ENCODE measurements around the gene VAC14.

Gene VAC14

DNA sequence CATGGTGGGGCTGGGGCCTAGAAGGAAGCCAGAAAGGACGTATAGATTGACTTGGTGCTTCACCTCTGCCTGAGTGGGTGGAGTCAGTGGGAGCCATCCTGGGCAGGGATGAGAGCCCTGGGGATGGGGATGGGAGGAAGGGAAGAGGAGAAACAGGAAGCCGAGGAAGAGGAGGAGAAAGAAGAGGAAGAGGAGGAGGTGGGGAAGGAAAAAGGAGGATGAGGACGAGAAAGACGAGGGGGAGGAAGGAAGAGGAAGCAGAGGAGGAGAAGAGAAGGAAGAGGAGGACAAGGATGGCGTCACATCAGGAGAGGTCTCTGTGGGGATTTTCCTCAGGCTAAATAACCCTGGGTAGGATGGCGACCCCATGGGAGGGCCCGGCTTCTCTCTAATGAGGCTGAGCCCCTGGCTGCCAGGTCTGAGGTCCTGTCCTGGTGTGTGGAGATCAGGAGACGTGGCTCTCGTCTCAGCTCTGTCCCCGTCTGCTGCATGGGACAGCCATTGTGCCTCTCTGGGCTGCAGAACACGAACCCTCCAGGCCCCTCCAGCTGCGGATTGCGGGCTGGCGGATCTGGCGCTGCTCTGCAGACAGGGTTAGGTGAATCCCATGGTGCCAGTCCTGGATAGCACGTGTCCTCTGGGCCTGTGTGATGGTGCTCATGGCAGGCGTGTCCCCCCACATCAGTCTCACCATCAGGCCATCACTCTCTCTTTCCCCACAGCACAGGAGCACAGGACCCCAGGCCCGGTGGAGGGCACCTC, 79.6 kb downstream of the VAC14 start:
- no peak for DNase-seq

DNA sequence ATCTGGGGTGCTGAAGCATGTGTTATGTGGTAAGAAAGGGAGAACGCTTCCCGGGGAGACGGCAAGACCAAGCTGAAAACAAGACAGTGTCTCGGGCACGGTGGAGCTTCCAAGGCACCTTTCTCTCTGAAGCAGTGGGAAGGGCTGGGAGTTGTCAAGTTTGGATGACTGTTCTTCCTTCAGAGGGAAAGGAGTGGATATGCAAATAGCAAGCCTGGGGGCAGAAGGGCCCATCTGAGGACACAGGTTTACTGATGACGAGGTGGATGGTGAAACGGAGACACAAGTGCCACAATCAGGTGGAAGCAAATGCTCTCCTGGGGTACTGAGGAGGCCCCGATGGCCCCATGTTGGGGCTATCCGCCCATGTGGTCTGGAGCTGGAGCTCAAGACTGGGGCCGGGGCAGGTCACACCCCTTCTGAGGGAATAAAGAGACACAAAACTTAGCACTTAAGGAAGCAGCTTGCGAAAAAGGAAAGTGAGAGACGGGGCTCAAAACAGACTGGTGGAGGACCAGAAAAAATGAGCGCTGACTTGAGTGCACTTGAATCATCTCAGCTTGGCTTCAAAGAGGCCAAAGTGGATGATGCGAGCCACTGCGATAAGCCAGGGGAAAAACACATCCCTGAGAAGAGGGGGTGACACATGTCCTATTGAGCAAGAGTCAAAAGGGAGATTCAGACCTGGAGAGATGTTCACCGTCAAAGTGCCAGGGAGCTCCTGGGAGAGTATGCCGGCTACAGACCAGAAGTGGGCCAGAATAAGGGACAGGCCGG, 80.3 kb downstream of the VAC14 start:
- no peak for DNase-seq

DNA sequence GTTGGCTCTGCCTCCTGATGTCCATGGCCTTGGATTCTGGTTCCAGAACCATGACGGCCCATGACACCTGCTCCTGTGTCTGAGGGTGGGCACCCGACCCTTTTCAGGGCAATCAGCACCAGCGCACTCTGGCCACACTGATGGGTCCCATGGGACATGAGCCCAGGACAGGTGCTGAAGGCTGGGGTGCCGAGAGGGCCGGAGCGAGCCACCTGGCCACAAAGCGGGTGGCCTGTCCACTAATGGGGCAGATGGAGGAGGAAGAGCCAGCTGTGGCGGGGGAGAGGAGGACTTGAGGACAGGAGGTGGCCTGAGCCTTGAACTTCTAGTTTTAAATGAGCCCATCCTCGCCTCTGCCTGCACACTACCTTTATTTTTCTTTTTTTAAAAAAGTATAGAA, 83.9 kb downstream of the VAC14 start:
- DNase-seq, result no peak

DNA sequence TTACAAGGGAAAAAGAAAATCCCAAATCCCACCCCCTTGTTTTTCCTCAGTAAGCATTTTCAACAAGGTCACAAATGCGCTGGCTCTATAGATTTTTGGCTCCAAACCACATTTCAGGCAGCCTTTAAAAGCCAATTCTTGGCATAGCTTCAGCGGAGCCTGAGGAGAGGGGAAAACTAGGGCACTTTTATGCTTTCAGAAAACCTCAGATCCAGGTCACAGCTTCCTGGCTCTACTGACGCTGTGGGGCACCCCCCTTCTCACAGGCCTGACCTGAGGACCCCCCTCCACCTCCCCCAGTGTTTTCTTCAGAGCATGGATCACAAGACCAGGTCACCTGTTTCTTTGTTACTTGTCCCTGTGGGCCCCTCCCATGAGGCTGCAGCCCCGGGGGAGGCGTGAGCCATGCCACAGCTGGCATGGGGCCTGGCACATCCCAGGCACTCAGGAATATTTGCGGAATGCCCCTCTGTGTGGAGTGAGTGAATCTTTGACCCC, 85.0 kb downstream of the VAC14 start:
- DNase-seq, result peak; percentile 80

DNA sequence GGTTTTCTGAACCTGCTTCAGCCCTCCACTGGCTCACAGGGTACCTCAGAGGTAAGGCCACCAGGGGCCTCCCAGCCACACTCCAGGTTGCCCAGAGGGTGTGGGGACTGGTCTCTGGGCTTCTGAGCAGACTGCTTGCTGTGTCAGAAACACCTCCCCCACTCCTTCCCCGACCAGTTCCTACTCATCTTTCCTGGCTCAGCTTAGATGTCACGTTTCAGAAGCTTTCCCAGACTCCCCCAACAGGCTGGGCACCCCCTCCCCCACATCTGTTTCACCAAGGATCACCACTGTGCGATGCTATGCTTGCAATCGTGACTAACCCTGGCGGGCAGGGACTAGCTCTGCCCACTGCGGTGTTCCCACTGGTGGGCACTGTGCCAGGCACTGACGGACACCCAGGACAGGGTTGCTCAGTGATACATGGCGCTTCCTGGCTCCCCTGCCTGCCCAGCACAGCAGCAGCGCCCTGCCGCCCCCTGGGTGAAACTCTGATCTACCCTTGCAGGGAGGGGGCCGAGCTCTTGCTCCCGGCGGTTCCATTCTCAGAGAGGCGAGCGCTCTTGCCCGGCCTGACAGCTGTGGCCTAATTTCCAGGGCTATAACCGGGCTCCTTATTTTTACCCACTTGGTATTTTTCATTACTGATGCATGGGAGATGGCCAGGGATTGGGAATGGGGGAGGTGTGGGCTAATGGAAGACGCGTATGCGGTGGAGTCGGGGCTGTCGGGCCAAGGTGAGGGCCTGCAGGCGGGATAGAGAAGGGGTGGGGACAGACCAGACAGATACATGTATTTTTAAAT, 85.7 kb downstream of the VAC14 start:
- peak; percentile 90 for DNase-seq

DNA sequence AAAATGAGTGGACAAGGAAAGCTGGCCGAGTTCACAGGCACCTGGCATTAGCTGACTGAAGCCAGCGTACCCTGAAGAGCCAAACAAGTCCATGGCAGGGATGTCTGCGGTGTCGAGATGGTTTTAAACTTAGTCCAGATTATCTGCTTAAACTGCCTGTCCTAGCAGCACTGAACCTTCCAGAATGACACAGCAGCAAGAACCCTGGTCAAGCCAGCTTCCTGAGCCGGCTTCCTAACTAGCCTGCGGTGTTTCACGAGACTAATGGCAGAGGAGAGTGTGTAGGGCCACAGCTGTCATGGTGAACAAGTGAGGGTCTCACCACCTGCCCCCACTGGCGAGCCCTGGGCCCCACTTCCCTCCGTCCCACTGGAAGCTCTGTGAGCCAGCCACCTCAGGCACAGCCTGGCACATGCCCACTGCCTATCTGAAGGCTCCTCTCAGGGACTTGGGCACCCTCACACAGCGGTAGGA, 86.3 kb downstream of the VAC14 start:
- DNase-seq, result no peak

- no peak for DNase-seq
Measured at GRCh38 chr16:70713824-70714223, 87.1 kb downstream of the VAC14 start.

DNA sequence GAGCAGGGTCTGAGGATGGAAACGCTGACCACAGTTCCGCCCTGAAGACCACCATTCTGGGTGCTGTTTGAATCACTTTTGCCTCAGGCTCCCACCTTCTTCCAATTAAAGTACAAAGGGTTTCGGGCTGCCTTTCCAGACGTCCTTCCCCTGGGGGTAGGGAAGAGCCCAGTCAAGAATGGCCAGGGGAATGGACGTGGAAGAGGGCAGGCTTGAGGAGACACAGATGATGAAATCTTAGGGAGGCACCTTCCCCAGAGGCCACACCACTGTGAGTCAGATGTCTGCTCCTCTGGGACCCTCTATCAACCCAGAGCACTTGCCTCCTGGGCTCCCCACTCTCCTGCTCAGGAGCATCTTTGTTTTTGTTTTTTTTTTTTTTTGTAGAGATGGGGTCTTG, 87.6 kb downstream of the VAC14 start:
- no peak for DNase-seq

- no peak for DNase-seq
Measured at GRCh38 chr16:70712942-70713341, 88.0 kb downstream of the VAC14 start.

GRCh38 chr16:70712359-70712758, 88.6 kb downstream of the VAC14 start:
- DNase-seq, result no peak

- no peak for DNase-seq
Measured at GRCh38 chr16:70711211-70712031, 89.5 kb downstream of the VAC14 start.

DNA sequence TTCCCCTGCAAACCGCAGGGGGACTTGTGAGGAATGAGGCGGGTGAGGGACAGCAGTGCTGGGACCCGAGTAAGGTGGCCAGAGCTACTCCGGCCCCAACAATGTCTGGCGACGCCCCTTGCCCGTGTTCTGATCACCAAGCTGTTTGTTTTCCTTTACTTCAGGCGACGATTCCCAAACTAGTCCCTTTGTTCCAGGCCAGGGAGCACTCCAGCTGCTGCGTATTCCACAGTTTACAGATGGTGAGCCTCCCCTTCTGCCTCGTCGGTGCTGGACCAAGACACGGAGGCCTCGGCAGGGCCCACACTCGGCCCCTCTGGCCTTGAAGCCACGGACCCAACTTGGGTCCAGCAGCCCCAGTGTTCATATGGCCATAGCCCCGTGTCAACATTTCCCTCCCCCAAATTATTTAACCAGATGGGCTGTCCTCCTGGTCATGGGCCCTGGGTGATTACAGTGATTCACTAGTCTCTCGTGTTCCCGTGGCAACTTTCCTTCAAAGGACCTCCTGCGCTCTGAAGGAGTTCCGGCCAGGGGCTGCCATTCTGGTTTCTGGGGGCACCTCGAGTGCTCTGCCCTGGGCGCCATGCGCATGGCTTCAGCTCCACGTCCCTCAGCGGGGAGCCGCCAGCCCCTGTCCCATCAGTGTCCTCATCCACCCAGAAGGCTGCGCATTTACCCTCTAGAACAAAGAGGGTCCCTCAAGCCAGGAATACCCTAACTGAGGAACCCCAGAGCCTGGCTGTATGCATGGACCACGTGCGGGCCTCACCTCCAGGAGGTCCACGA, 90.3 kb downstream of the VAC14 start:
- no peak for DNase-seq

- no peak for DNase-seq
Measured at GRCh38 chr16:70709942-70710341, 91.0 kb downstream of the VAC14 start.

GRCh38 chr16:70709457-70709856, 91.5 kb downstream of the VAC14 start:
- DNase-seq, result no peak

DNA sequence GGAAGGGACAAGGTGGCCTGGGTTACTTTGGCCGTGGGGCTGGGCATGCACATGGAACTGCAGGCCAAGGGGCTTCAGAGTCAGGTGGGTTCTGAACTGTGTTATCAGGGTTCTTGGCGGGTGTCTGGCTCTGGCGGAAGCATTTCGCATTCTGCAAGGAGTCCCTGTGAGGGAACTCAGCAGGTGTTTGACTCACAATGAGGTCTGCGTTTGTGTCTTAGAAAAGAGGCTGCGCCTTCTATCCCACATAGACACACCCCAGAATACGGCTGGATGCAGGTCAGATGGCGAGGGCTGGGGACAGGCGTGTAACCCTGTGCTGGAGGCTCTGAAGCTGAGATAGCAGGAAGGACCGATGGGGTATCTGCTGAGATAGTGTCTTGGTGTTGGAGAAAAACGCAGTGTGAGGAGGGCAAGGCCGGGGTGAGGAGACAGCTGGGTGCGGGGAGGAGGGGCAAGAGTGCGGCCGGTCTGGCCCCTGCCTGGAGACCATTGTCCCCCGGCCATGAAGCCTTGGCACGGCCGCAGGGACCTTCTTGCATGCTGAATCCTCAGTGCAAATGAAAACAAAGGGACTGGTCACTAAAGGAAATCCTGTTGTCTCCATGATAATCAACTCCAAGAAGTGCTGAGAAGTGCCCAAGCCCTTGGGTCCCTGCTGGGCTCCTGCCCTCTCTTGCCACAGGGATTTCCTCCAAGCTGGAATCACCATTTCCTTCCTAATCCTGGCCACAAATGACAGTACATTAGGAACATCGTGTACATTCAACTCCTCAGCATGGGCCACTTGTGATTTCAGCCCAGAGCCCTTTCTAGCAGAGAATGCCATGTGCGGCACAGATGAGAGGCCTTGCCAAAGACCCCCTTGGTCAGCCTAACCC, 92.4 kb downstream of the VAC14 start:
- no peak for DNase-seq

DNA sequence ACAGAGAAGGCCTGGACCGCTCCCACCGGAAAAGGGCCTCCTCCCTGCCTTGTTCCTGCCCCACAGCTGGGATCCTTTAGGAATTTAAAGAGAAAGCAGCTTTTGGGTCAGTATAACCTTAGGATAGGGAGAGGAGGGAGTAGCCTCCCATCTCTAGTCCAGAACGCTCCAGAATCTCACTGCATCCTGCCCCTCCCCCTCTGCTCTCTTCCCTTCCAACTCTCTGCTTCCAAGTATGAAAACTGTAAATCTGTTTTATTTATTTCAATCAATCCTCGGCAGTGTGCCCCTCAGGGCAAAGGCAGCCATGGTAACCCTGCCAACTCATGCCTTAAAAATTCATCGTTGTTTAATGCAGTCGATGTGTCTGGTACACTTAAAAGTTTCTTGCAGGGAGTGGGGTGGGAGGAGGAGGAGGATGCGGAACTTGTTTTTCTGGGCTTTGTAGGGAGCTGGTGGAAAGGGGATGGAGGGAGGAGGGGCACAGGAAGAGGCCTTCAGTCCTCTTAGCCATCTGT, 94.0 kb downstream of the VAC14 start:
- DNase-seq, result no peak

DNA sequence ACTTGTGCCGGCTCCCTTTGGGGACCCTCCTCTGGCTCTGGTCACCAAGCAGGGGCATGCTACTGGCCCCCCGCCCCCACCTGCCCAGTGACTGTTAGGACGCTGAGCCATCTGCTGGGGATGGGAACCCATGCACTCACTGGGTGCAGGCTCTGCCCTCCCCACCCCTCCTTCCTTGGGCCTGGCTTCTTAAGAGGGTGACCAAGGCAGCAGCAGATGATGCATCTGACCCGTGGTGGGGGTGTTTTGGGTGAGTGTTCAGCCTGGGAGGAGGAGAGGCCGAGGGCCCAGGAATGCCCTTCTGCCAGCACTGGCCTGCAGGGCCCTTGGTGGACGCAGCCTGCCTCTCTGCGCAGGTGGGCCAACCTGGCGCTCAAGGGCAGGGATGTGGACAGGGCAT, 95.9 kb downstream of the VAC14 start:
- no peak for DNase-seq

GRCh38 chr16:70704586-70704985, 96.4 kb downstream of the VAC14 start:
- no peak for DNase-seq

DNA sequence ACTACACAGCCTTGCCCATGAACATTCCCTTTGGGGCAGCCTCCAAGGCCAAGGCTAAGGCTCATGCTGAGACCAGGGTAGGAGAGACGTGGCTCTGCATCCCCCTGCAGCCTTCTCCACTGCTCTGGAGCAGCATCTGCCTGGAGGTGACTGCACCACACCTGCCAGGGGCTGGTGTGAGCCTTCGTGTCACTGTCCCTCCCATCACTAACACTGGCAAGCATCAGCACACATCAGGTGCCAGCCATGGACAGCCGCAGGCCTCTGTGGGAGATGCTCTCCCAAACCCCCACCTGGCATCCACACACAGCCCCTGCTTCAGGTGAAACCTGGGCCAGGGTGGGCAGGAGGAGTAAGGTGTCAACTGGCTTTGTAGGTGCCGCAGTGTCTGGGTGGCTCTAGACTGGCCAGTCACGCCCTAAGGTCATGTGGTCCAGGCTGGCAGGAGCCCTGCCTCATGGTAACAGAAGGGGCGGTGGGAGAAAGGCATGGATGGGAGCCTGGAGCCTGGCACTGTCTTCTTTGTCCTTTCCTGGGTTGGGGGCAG, 97.0 kb downstream of the VAC14 start:
- no peak for DNase-seq
